Gastroesophageal sphincter (tissue), 4 donors: ENCODE results near the gene AP2M1. TPM values are rescaled to one million over a fixed set of nuclear protein-coding genes. Genes with fewer than 3 reads are reported as not detected.

Experiments
- ATAC-seq: fragments of 150-250 bp; one replicate; pipeline ENCODE4 v1.9.1; 2016; ENCODE audit warnings: mild to moderate bottlenecking, moderate library complexity
- H3K27ac ChIP-seq, 4 donors: fragments of 200-600 bp; sonication (generic) in 3 of 4; 1 replicate in 3 of 4; 2 replicates in 1 of 4; pipeline ENCODE4 v1.5.1; 2016 to 2019
- H3K27me3 ChIP-seq: fragments of 200-600 bp; sonication (generic); one replicate; pipeline ENCODE4 v1.5.1; 2019
- H3K36me3 ChIP-seq, 2 donors: fragments of 200-600 bp; sonication (generic); one replicate each; pipeline ENCODE4 v1.5.1; 2019; ENCODE audit warnings: control low read depth in 1 of 2
- H3K4me1 ChIP-seq, 3 donors: fragments of 200-600 bp; sonication (generic); 1 replicate in 2 of 3; 2 replicates in 1 of 3; pipeline ENCODE4 v1.5.1; 2016 to 2019; ENCODE audit warnings: control low read depth in 2 of 3
- H3K4me3 ChIP-seq, 2 donors: fragments of 200-600 bp; sonication (generic); one replicate each; pipeline ENCODE4 v1.5.1; 2019; ENCODE audit warnings: mild to moderate bottlenecking in 1 of 2, moderate library complexity in 1 of 2
- H3K9me3 ChIP-seq, 3 donors: fragments of 200-600 bp; sonication (generic); one replicate each; pipeline ENCODE4 v1.5.1; 2017 to 2019; ENCODE audit warnings: control low read depth in 2 of 3
- CTCF ChIP-seq, 4 experiments: fragments of 200-600 bp in 2 of 4; fragments of 450-650 bp in 2 of 4; sonication (generic) in 1 of 4; IDR thresholded peaks; one replicate each; pipeline ENCODE4 v1.5.1; 2017 to 2019; ENCODE audit warnings: antibody characterized with exemption in 4 of 4, mild to moderate bottlenecking in 2 of 4, moderate library complexity in 2 of 4
- EP300 ChIP-seq: sonication (generic); formaldehyde crosslinking; IDR thresholded peaks from one replicate; pipeline ENCODE4 v1.6.1; 2017; ENCODE audit warnings: antibody characterized with exemption, mild to moderate bottlenecking
- POLR2A ChIP-seq, 2 donors: fragments of 450-650 bp; IDR thresholded peaks; one replicate each; pipeline ENCODE4 v1.6.1; 2017; ENCODE audit warnings: antibody characterized with exemption in 2 of 2, mild to moderate bottlenecking in 2 of 2, moderate library complexity in 1 of 2
- POLR2AphosphoS5 ChIP-seq: sonication (generic); formaldehyde crosslinking; IDR thresholded peaks from one replicate; pipeline ENCODE4 v1.6.1; 2017; ENCODE audit warnings: antibody characterized with exemption
- WGBS, 2 donors: methylation state at CpG; one replicate each; pipeline ENCODE4 v1.1.5; 2018; ENCODE audit warnings: low coverage in 1 of 2; 5-methylcytosine and 5-hydroxymethylcytosine counted together
- total RNA-seq, 4 donors: library from RNA; depleted of rRNA; stranded (reverse); fragments of >200 nt; gene quantifications; one replicate each; pipeline ENCODE4 v1.1.0, GENCODE V29; 2016

The AP2M1 gene
- total RNA-seq, 4 donors from 2014 or later, result 234 to 322 (median 288) TPM

- H3K36me3 ChIP-seq, result no peaks in the 10 kb centered on the region
- whole genome bisulfite sequencing, 2 donors, result 62 to 74% methylated on average over 3 of the region's 3 CpGs
- peaks cover 63% of the 10 kb centered on the region for H3K27me3 ChIP-seq
- no peak overlapping the region for H3K27ac ChIP-seq
- no peaks in the 10 kb centered on the region for H3K4me1 ChIP-seq
- no peak for ATAC-seq
- no peaks in the 10 kb centered on the region for H3K9me3 ChIP-seq
- no peak for TF ChIP-seq EP300
- TF ChIP-seq POLR2AphosphoS5, result no peak
- no peak for TF ChIP-seq POLR2A (IDR thresholded peaks at IDR 0.05)
- TF ChIP-seq CTCF (IDR thresholded peaks at IDR 0.05), result no peak
- H3K4me3 ChIP-seq, result no peak overlapping the region
Measured at GRCh38 chr3:184222521-184222920, 47.9 kb downstream of the AP2M1 start.

- no peak for TF ChIP-seq POLR2A (IDR thresholded peaks at IDR 0.05)
- no peak for TF ChIP-seq EP300
- no peak for TF ChIP-seq CTCF (IDR thresholded peaks at IDR 0.05)
- TF ChIP-seq POLR2AphosphoS5, result no peak
- peaks cover 69% of the 10 kb centered on the region for H3K27me3 ChIP-seq
- ATAC-seq, result no peak
- no peaks in the 10 kb centered on the region for H3K36me3 ChIP-seq
- H3K4me3 ChIP-seq, result no peak overlapping the region
- WGBS, 2 donors, result 67 to 81% methylated on average over 3 of the region's 3 CpGs
- no peaks in the 10 kb centered on the region for H3K9me3 ChIP-seq
- H3K27ac ChIP-seq, result no peak overlapping the region
- H3K4me1 ChIP-seq, result peaks cover 0 to 7% (median 3%) of the 10 kb centered on the region in 3 donors
Measured at GRCh38 chr3:184223946-184224345, 49.3 kb downstream of the AP2M1 start.

- Histone ChIP-seq H3K4me3 (no peak overlapping the region), H3K27ac (no peak overlapping the region), H3K9me3 (no peaks in the 10 kb centered on the region), H3K27me3 (peaks cover 84% of the 10 kb centered on the region), H3K36me3 (no peaks in the 10 kb centered on the region), H3K4me1 (peaks cover 0 to 29% (median 23%) of the 10 kb centered on the region in 3 donors)
- no peak for ATAC-seq
- WGBS, 2 donors, result 30 to 40% methylated on average over 1 to 2 of the region's 2 CpGs
- TF ChIP-seq CTCF (IDR thresholded peaks at IDR 0.05) (peak in 2 of 4 experiments; percentile 36 to 73), EP300 (no peak), POLR2A (IDR thresholded peaks at IDR 0.05) (no peak), POLR2AphosphoS5 (no peak)
Measured at GRCh38 chr3:184227481-184227935, 52.9 kb downstream of the AP2M1 start.

- peak overlapping the region in 1 of 2 donors; percentile 60 for H3K4me3 ChIP-seq
- ATAC-seq, result no peak
- no peak for TF ChIP-seq POLR2AphosphoS5
- no peak for TF ChIP-seq EP300
- no peak for TF ChIP-seq POLR2A (IDR thresholded peaks at IDR 0.05)
- no peak for TF ChIP-seq CTCF (IDR thresholded peaks at IDR 0.05)
- H3K27ac ChIP-seq, result no peak overlapping the region
- peaks cover 0 to 29% (median 23%) of the 10 kb centered on the region in 3 donors for H3K4me1 ChIP-seq
- no peaks in the 10 kb centered on the region for H3K36me3 ChIP-seq
- no peaks in the 10 kb centered on the region for H3K9me3 ChIP-seq
- peaks cover 90% of the 10 kb centered on the region for H3K27me3 ChIP-seq
- 18% methylated on average over 10 of the region's 12 CpGs; no CpG with 5 or more reads in 1 of the 2 donors for WGBS, 2 donors
Measured at GRCh38 chr3:184228376-184229137, 53.9 kb downstream of the AP2M1 start.
